Effector memory CD4-positive, alpha-beta T cell (primary cell): Measurements from ENCODE around the gene BCL2L13.
"Not testable (repeated sequence)": the region's sequence is repeated elsewhere in the genome, so short reads cannot be mapped to it uniquely, and the experiment has no call there.

Experiments used
- DNase-seq, 3 donors: peaks; one replicate each; pipeline ENCODE4 v3.0.0-alpha.2; 2020
- H3K27ac ChIP-seq: 2 replicates; pipeline ENCODE4 v1.7.0; 2013; ENCODE audit warnings: mild to moderate bottlenecking, low read length, moderate library complexity; ENCODE audit not compliant: insufficient read depth, poor library complexity, severe bottlenecking
- H3K27me3 ChIP-seq: replicated peaks from 2 replicates; pipeline ENCODE4 v1.7.0; 2013; ENCODE audit warnings: mild to moderate bottlenecking, low read length; ENCODE audit not compliant: insufficient read depth, control insufficient read depth, poor library complexity, severe bottlenecking
- H3K36me3 ChIP-seq: 2 replicates; pipeline ENCODE4 v1.7.0; 2013; ENCODE audit warnings: mild to moderate bottlenecking, low read length, moderate library complexity; ENCODE audit not compliant: control insufficient read depth, insufficient read depth
- H3K4me1 ChIP-seq: 2 replicates; pipeline ENCODE4 v1.7.0; 2013; ENCODE audit warnings: low read length, mild to moderate bottlenecking; ENCODE audit not compliant: control insufficient read depth, insufficient read depth, poor library complexity, severe bottlenecking
- H3K4me3 ChIP-seq: 2 replicates; pipeline ENCODE4 v1.7.0; 2013; ENCODE audit warnings: low read length, low read depth, mild to moderate bottlenecking; ENCODE audit not compliant: insufficient read depth, poor library complexity, severe bottlenecking
- H3K9me3 ChIP-seq: 2 replicates; pipeline ENCODE4 v1.7.0; 2013; ENCODE audit warnings: mild to moderate bottlenecking, low read length, moderate library complexity; ENCODE audit not compliant: control insufficient read depth

The BCL2L13 gene

DNA sequence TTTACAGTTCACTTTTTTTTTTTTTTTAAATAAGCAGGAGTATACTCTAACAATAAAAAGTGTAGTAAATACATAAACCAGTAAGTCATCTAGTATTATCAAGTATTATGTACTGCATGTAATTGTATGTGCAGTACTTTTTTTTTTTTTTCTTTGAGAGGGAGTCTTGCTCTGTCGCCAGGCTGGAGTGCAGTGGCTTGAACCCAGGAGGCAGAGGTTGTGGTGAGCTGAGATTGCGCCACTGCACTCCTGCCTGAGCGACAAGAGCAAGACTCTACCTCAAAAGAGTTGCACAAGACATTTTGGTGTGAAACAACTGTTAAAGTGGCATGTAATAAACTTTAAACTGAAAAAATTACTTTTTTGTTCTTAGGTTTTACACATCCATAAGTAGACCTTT, 16.7 kb downstream of the BCL2L13 start:
- Histone ChIP-seq H3K9me3 (no peaks in the 10 kb centered on the region), H3K4me3 (no peak overlapping the region)
- DNase-seq: no peak

DNA sequence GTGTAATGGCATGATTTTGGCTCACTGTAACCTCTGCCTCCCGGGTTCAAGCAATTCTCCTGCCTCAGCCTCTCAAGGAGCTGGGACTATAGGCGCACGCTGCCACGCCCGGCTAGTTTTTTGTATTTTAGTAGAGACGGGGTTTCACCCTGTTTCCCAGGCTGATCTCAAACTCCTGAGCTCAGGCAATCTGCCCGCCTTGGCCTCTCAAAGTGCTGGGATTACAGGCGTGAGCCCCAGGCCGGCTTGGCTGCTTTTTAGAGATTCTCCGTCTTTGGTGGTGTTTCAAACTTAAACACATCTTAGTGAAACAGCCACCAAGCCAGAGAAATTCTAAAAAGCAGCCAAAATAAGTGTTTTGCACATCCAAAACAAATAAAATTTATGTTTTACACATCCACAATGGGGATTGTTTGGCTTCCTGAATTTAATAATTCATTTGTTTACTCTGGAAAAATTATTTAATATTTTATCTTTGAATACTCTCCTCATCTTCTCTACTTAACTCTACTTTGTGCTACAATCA, 18.4 kb downstream of the BCL2L13 start:
- H3K9me3 ChIP-seq: no peaks in the 10 kb centered on the region
- no peak overlapping the region for H3K4me3 ChIP-seq
- peaks cover 9% of the 10 kb centered on the region for H3K36me3 ChIP-seq
- H3K27me3 ChIP-seq: no peaks in the 10 kb centered on the region
- H3K4me1 ChIP-seq: no peaks in the 10 kb centered on the region
- H3K27ac ChIP-seq: no peak overlapping the region
- no peak for DNase-seq

More for the DNA sequence above, 16.7 kb downstream of the BCL2L13 start:
- no peaks in the 10 kb centered on the region for H3K4me1 ChIP-seq
- H3K36me3 ChIP-seq: peaks cover 9% of the 10 kb centered on the region
- H3K27ac ChIP-seq: no peak overlapping the region
- H3K27me3 ChIP-seq: no peaks in the 10 kb centered on the region

DNA sequence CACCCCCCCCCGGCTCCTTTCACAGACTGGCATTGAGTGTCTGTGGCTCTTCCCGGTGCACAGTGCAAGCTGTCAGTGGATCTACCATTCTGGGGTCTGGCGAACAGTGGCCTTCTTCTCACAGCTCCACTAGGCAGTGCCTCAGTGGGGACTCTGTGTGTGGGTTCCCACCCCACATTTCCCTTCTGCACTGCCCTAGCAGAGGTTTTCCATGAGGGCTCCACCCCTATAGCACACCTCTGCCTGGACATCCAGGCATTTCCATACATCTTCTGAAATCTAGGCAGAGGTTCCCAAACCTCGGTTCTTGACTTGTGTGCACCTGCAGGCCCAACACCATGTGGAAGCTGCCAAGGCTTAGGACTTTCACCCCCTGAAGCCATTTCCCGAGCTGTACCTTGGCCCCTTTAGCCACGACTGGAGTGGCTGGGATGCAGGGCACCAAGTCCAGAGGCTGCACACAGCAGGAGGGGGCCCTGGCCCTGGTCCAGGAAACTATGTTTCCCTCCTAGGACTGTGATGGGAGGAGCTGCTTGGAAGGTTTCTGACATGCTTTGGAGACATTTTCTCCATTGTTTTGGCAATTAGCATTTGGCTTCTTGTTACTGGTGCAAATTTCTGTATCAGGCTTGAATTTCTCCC, 26.0 kb downstream of the BCL2L13 start:
- Histone ChIP-seq H3K27me3 (no peaks in the 10 kb centered on the region), H3K4me3 (no peak overlapping the region), H3K4me1 (no peaks in the 10 kb centered on the region), H3K27ac (no peak overlapping the region), H3K9me3 (no peaks in the 10 kb centered on the region), H3K36me3 (peaks cover 15% of the 10 kb centered on the region)
- no peak for DNase-seq

DNA sequence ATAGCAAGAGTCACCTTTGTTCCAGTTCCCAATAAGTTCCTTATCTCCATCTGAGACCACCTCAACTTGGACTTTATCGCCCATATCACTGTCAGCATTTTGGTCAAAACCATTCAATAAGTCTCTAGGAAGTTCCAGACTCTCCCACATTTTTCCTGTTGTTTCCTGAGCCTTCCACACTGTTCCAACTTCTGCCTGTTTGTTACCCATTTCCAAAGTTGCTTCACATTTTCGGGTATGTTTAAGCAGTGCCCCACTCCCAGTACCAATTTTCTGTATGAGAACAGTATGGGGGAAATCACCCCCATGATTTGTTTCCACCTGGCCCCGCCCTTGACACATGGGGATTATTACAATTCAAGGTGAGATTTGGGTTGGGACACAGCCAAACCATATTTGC, 26.7 kb downstream of the BCL2L13 start:
- H3K4me3 ChIP-seq: no peak overlapping the region
- H3K27ac ChIP-seq: no peak overlapping the region
- H3K27me3 ChIP-seq: no peaks in the 10 kb centered on the region
- DNase-seq: no peak
- H3K4me1 ChIP-seq: no peaks in the 10 kb centered on the region
- no peaks in the 10 kb centered on the region for H3K9me3 ChIP-seq
- H3K36me3 ChIP-seq: peaks cover 15% of the 10 kb centered on the region

DNA sequence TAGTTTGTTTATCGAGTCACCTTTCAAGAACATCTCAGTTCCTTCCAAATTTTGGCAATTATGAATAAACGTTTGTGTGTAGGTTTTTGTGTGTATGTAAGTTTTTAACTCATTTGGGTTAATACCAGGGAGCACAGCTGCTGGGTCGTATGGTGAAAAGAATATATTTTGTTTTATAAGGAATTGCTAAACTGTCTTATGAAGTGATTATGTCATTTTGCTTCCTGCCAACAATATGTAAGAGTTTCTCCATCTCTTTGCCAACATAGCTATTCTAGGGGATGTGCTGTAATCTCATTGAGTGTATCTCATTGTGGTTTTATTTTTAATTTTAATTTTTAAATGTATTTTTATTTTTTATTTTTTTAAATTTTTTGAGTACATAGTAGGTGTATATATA, 27.3 kb downstream of the BCL2L13 start:
- Histone ChIP-seq H3K4me1 (no peaks in the 10 kb centered on the region), H3K27ac (no peak overlapping the region), H3K4me3 (no peak overlapping the region), H3K36me3 (peaks cover 15% of the 10 kb centered on the region), H3K27me3 (no peaks in the 10 kb centered on the region), H3K9me3 (no peaks in the 10 kb centered on the region)
- no peak for DNase-seq

DNA sequence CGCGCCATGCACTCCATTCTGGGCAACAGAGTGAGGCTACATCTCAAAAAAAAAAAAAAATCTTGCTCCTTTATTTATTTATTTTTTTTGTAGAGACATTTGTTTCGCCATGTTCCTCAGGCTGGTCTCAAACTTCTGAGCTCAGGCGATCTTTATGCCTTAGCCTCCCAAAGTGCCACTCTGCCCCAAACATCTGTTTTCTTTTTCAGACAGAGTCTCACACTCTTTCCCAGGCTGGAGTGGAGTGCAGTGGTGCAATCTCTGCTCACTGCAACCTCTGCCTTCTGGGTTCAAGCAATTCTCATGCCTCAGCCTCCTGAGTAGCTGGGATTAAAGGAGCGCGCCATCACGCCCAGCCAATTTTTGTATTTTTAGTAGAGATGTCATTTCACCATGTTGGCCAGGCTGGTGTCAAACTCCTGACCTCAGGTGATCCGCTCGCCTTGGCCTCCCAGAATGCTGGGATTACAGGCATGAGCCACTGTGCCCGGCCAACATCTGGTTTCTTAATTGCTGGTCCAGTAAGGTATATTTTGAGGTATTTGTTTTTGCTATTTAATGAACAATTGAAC, 33.0 kb downstream of the BCL2L13 start:
- H3K27ac ChIP-seq, H3K4me1 ChIP-seq, H3K36me3 ChIP-seq, H3K4me3 ChIP-seq, H3K9me3 ChIP-seq, DNase-seq, H3K27me3 ChIP-seq: not testable (repeated sequence)

DNA sequence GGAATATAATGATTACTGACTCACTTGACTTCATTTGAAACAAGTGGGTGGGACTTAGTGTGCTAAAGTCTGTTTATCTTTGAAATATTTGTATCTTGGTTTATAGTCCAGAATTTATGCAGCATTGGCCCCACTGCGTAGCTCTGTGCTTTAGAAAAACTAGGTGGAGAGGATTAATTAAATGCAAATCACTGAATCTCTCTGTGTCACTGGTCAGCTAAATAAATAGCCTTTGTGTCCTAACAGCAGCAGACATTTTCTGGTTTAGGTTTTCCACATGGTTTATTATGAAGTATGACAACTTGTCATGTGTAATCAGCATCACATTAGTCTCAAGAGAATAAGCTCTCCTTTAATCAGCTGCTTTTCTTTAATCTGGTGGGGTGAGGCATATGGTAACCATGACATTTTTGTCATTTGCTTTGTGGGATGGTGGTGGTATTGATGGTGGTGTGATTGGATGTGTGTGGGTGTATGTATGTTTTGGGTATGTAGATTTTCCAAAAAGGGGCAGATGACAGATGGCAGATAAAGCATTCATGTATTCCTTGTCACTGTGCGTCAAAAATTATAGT, 33.9 kb downstream of the BCL2L13 start:
- H3K27ac ChIP-seq: no peak overlapping the region
- DNase-seq: no peak

DNA sequence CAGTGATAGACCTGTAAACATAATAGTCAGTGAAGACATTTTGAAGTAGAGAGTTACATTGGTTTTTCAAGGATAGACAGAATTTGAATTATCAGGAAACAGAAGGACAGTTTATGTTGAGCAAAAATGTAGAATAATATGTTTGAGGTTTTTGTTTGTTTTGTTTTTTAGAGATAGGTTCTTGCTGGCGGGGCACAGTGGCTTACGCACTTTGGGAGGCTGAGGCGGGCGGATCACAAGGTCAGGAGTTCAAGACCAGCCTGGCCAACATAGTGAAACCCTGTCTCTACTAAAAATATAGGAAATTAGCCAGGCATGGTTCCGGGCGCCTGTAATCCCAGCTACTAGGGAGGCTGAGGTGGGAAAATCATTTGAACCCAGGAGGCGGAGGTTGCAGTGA, 35.6 kb downstream of the BCL2L13 start:
- Histone ChIP-seq H3K36me3 (no peaks in the 10 kb centered on the region), H3K4me3 (no peak overlapping the region), H3K9me3 (no peaks in the 10 kb centered on the region), H3K4me1 (no peaks in the 10 kb centered on the region), H3K27ac (no peak overlapping the region), H3K27me3 (no peaks in the 10 kb centered on the region)
- no peak for DNase-seq

More for the DNA sequence above, 33.9 kb downstream of the BCL2L13 start:
- no peak overlapping the region for H3K4me3 ChIP-seq
- no peaks in the 10 kb centered on the region for H3K4me1 ChIP-seq
- H3K27me3 ChIP-seq: no peaks in the 10 kb centered on the region
- H3K9me3 ChIP-seq: no peaks in the 10 kb centered on the region
- no peaks in the 10 kb centered on the region for H3K36me3 ChIP-seq

DNA sequence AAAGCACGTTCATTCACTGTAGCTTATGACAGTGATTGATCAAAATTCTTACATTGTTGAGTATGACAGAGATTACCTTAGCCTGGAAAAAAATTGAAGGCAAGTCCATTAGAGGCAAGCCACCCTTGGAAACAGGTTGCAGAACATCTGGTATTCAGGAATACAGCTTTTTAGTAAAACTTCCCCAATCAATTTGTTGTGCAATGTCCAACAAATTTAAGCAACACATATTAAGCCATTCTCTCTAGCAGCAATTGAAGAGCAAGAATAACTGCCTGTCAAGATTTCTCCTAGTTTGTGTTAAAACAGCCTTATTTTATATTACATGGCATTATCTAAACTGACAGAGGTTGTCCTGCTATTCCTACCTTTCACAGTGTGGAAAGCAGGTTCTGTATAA, 37.0 kb downstream of the BCL2L13 start:
- Histone ChIP-seq H3K27ac (no peak overlapping the region), H3K4me3 (no peak overlapping the region), H3K36me3 (no peaks in the 10 kb centered on the region), H3K9me3 (no peaks in the 10 kb centered on the region), H3K27me3 (no peaks in the 10 kb centered on the region), H3K4me1 (no peaks in the 10 kb centered on the region)
- no peak for DNase-seq

DNA sequence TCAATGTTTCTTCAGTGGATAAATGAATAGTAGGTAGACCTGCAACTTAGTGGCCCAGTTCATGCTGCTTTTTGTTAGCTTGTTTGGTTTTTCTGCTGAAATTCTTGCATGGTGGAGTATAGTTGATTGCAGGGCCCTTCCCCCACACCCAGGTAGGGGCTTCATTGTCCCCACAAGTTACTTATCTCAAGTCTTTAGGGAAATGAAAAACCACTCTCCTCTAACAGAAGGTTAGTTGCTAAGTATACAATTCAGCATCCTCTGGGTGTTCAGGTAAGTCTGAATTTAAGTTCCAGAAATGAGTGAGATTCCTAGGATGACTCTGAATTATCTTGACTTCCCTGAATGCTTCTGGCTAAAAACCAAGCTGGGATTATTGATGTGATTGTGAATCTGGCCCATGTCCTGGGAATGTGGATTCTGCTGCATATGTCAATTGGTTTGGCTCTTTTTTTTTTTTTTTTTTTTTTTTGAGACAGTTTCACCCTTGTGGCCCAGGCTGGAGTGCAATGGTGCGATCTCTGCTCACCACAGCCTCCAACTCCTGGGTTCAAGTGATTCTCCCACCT, 40.3 kb downstream of the BCL2L13 start:
- no peaks in the 10 kb centered on the region for H3K36me3 ChIP-seq
- no peak overlapping the region for H3K4me3 ChIP-seq
- no peaks in the 10 kb centered on the region for H3K27me3 ChIP-seq
- H3K9me3 ChIP-seq: no peaks in the 10 kb centered on the region
- no peak for DNase-seq
- no peak overlapping the region for H3K27ac ChIP-seq
- H3K4me1 ChIP-seq: no peaks in the 10 kb centered on the region
